Spinal cord (tissue), 10 donors: ENCODE data around the gene DGKG. TPM values are rescaled to one million over a fixed set of nuclear protein-coding genes. Genes with fewer than 3 reads are reported as not detected.

ENCODE experiments used
- DNase-seq, 6 donors: peaks; one replicate each; pipeline versions ENCODE4 v3.0.0 to v3.0.0-alpha.2; 2013 to 2015; ENCODE audit warnings: low spot score in 6 of 6, low read depth in 4 of 6
- H3K27ac ChIP-seq: one replicate; pipeline ENCODE4 v1.5.1; 2013; ENCODE audit warnings: low read depth, low read length, control low read depth
- H3K27me3 ChIP-seq: one replicate; pipeline ENCODE4 v1.6.1; 2013; ENCODE audit warnings: low read length; ENCODE audit not compliant: control insufficient read depth, insufficient read depth
- H3K36me3 ChIP-seq: one replicate; pipeline ENCODE4 v1.6.1; 2013; ENCODE audit warnings: low read length; ENCODE audit not compliant: control insufficient read depth, insufficient read depth
- H3K4me1 ChIP-seq: one replicate; pipeline ENCODE4 v1.6.1; 2013; ENCODE audit warnings: low read length; ENCODE audit not compliant: control insufficient read depth, insufficient read depth
- H3K4me3 ChIP-seq: one replicate; pipeline ENCODE4 v1.5.1; 2013; ENCODE audit warnings: low read depth, low read length, control low read depth
- H3K9me3 ChIP-seq: one replicate; pipeline ENCODE4 v1.6.1; 2013; ENCODE audit warnings: low read length; ENCODE audit not compliant: control insufficient read depth, insufficient read depth
- WGBS: methylation state at CpG from one replicate; pipeline ENCODE4 v1.1.5; 2013; ENCODE audit warnings: missing lambda C conversion rate; ENCODE audit not compliant: insufficient coverage; 5-methylcytosine and 5-hydroxymethylcytosine counted together
- polyA plus RNA-seq, 2 donors: library from polyadenylated mRNA; unstranded; fragments of 120-200 nt; gene quantifications; one replicate each; pipeline ENCODE4 v1.2.1, GENCODE V29; 2013; ENCODE audit not compliant: insufficient read length in 2 of 2
- total RNA-seq, 2 donors: library from RNA; depleted of rRNA in 1 of 2; stranded (reverse); fragments of 120-200 nt in 1 of 2; fragments of >200 nt in 1 of 2; gene quantifications; one replicate each; pipeline versions ENCODE4 v1.2.3 to v1.2.4, GENCODE V29; 2013 to 2014
- donor health status: healthy.

DGKG gene
- total and polyA plus RNA-seq, 4 donors, result 5.6 to 20.6 (median 9.9) TPM

GRCh38 chr3:186270701-186271100 is 91.3 kb downstream of the DGKG start:
- H3K27ac ChIP-seq, result no peak overlapping the region
- no peak overlapping the region for H3K4me3 ChIP-seq
- H3K27me3 ChIP-seq, result no peaks in the 10 kb centered on the region
- DNase-seq, result no peak
- H3K36me3 ChIP-seq, result peaks cover 6% of the 10 kb centered on the region
- H3K4me1 ChIP-seq, result no peaks in the 10 kb centered on the region
- H3K9me3 ChIP-seq, result no peaks in the 10 kb centered on the region
- 93% methylated on average over 7 of the region's 7 CpGs for WGBS

- Histone ChIP-seq H3K36me3 (peaks cover 4% of the 10 kb centered on the region), H3K27me3 (no peaks in the 10 kb centered on the region), H3K27ac (no peak overlapping the region), H3K4me1 (no peaks in the 10 kb centered on the region), H3K9me3 (no peaks in the 10 kb centered on the region), H3K4me3 (no peak overlapping the region)
- peak in 2 of 6 donors; percentile 14 to 28 for DNase-seq
- 87% methylated on average over 29 of the region's 29 CpGs for WGBS
Measured at GRCh38 chr3:186268616-186269448, 93.2 kb downstream of the DGKG start.

GRCh38 chr3:186267758-186268157 is 94.3 kb downstream of the DGKG start:
- no peaks in the 10 kb centered on the region for H3K9me3 ChIP-seq
- peaks cover 4% of the 10 kb centered on the region for H3K36me3 ChIP-seq
- DNase-seq, result no peak
- 93% methylated on average over 6 of the region's 6 CpGs for WGBS
- no peak overlapping the region for H3K27ac ChIP-seq
- no peaks in the 10 kb centered on the region for H3K27me3 ChIP-seq
- no peaks in the 10 kb centered on the region for H3K4me1 ChIP-seq
- no peak overlapping the region for H3K4me3 ChIP-seq

- WGBS, result 96% methylated on average over 8 of the region's 9 CpGs
- DNase-seq, result no peak
- Histone ChIP-seq H3K9me3 (no peaks in the 10 kb centered on the region), H3K4me1 (no peaks in the 10 kb centered on the region), H3K27ac (no peak overlapping the region), H3K27me3 (no peaks in the 10 kb centered on the region), H3K4me3 (no peak overlapping the region), H3K36me3 (peaks cover 7% of the 10 kb centered on the region)
Measured at GRCh38 chr3:186264608-186265400, 97.2 kb downstream of the DGKG start.

- no peak for DNase-seq
- Histone ChIP-seq H3K4me3 (no peak overlapping the region), H3K27ac (no peak overlapping the region), H3K9me3 (no peaks in the 10 kb centered on the region), H3K27me3 (no peaks in the 10 kb centered on the region), H3K36me3 (peaks cover 4% of the 10 kb centered on the region), H3K4me1 (no peaks in the 10 kb centered on the region)
- 33% methylated on average over 5 of the region's 9 CpGs for WGBS
Measured at GRCh38 chr3:186261638-186262037, 100.4 kb downstream of the DGKG start.

GRCh38 chr3:186260726-186261125 is 101.3 kb downstream of the DGKG start:
- no peaks in the 10 kb centered on the region for H3K27me3 ChIP-seq
- no peak overlapping the region for H3K27ac ChIP-seq
- no peak for DNase-seq
- no CpG with 5 or more reads among the region's 4 CpGs for WGBS
- H3K4me1 ChIP-seq, result no peaks in the 10 kb centered on the region
- H3K36me3 ChIP-seq, result peaks cover 10% of the 10 kb centered on the region
- no peak overlapping the region for H3K4me3 ChIP-seq
- no peaks in the 10 kb centered on the region for H3K9me3 ChIP-seq

GRCh38 chr3:186259612-186260383 is 102.2 kb downstream of the DGKG start:
- Histone ChIP-seq H3K9me3 (no peaks in the 10 kb centered on the region), H3K4me1 (peaks cover 6% of the 10 kb centered on the region), H3K36me3 (peaks cover 10% of the 10 kb centered on the region), H3K27ac (no peak overlapping the region), H3K4me3 (no peak overlapping the region), H3K27me3 (no peaks in the 10 kb centered on the region)
- 23% methylated on average over 13 of the region's 15 CpGs for WGBS
- DNase-seq, result peak in 2 of 6 donors; percentile 58 to 77

GRCh38 chr3:186258968-186259367 is 103.1 kb downstream of the DGKG start:
- Histone ChIP-seq H3K4me3 (no peak overlapping the region), H3K27ac (no peak overlapping the region), H3K4me1 (peaks cover 6% of the 10 kb centered on the region), H3K36me3 (peaks cover 10% of the 10 kb centered on the region), H3K9me3 (no peaks in the 10 kb centered on the region), H3K27me3 (no peaks in the 10 kb centered on the region)
- 32% methylated on average over 12 of the region's 12 CpGs for WGBS
- DNase-seq, result peak in 1 of 6 donors; percentile 8

- WGBS, result 85% methylated on average over 3 of the region's 6 CpGs
- H3K27ac ChIP-seq, result no peak overlapping the region
Measured at GRCh38 chr3:186257866-186258265, 104.2 kb downstream of the DGKG start.

More at GRCh38 chr3:186257866-186258265, 104.2 kb downstream of the DGKG start:
- Histone ChIP-seq H3K9me3 (no peaks in the 10 kb centered on the region), H3K4me1 (peaks cover 6% of the 10 kb centered on the region), H3K36me3 (peaks cover 10% of the 10 kb centered on the region), H3K27me3 (no peaks in the 10 kb centered on the region), H3K4me3 (no peak overlapping the region)
- no peak for DNase-seq
